DND-41 (cell line): ENCODE results near the gene MPND.

Experiments used
- CTCF ChIP-seq: IDR thresholded peaks from 2 replicates; pipeline ENCODE4 v1.5.1; 2012; ENCODE audit warnings: borderline replicate concordance, low read length, moderate library complexity, mild to moderate bottlenecking; ENCODE audit not compliant: poor library complexity, severe bottlenecking; ENCODE audit errors: extremely low read depth
- EZH2 ChIP-seq: IDR thresholded peaks from 3 replicates; pipeline ENCODE4 v1.6.1; 2012; ENCODE audit warnings: borderline replicate concordance, low read depth, mild to moderate bottlenecking, moderate library complexity, low read length, inconsistent platforms; ENCODE audit not compliant: severe bottlenecking

GRCh38 chr19:4379383-4380253 is 36.3 kb downstream of the MPND start:
- TF ChIP-seq CTCF (no peak), EZH2 (no peak)
